ENCODE results near the gene LYG2.
"Not testable (repeated sequence)": the region's sequence is repeated elsewhere in the genome, so short reads cannot be mapped to it uniquely, and the experiment has no call there.

Gene LYG2

GRCh38 chr2:99201959-99202678 is 53.3 kb downstream of the LYG2 start:
- no peak for DNase-seq (ENCODE audit: low spot score)

- DNase-seq (ENCODE audit: low spot score) = no peak
These were observed 55.2 kb downstream of the LYG2 start for GRCh38 chr2:99200076-99200800.

GRCh38 chr2:99198103-99198841 is 57.2 kb downstream of the LYG2 start:
- no peak for DNase-seq (ENCODE audit: low spot score)

- DNase-seq (ENCODE audit: low spot score) = not testable (repeated sequence)
These were observed 63.1 kb downstream of the LYG2 start for GRCh38 chr2:99192364-99192763.
